Stimulated activated CD4-positive, alpha-beta T cell treated with anti-CD3 and anti-CD28 coated beads, TNF-alpha, amount 100 ng/mL, for 1 hour (primary cell): ENCODE results near the gene FRAS1.

Experiments
- DNase-seq, 3 donors: peaks; one replicate each; pipeline ENCODE4 v3.0.0-alpha.2; 2020; ENCODE audit warnings: low read depth in 3 of 3, low spot score in 1 of 3

The FRAS1 gene

DNA sequence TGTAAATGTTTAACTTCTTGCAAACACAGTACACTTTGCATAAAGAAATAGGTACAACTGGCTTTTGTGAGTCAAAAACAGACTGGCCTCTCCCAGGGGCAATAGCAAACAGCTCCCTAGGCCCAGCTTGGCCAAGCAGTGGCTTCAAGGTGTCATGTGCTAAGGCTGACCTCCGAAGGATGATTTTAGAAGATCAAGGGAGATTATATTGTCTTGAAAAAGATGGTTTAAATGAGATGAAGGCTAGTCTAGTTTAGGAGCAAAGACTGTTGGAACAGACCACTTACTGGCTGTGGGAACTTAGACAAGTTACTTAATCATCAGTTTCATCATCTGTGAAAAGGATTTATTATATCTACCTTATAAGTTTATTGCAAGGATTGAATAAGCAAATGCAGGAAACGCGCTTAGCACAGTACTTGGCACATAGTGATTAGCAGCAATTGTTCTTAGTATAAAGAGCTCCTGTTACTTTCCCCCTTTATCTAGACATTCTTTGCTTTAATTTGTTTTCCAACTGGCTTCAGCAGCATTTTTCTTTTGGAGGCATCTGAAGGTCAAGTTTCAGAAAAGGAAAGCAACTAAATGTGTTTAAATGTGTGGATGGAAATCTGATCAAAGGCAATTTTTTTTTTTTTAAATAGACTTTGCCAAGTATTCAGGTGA is 511.6 kb downstream of the FRAS1 start:
- DNase-seq: no peak

DNA sequence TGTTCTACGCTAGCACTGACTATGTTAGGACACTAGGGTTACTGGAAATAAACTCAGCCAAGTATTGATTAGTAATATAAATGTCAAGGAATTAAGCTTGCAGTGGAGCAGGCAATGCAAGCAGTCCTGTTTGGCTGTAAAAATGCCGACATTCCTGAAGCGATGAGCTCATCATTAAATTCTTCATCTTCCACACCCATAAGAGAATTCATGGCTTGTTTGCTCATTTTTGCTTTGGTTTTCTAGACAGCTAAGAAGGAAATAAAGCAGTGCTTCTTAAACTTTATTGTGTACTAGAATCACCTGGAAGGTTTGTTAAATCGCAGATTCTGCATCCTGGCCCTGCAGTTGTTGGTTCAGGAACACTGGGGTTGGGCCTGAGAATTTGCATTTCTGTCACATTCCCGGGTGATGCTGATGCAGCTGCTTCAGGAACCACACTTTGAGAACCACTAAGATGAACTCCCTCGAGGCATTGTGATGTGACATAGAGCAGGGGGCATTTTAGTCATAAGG is 512.2 kb downstream of the FRAS1 start:
- DNase-seq: no peak

DNA sequence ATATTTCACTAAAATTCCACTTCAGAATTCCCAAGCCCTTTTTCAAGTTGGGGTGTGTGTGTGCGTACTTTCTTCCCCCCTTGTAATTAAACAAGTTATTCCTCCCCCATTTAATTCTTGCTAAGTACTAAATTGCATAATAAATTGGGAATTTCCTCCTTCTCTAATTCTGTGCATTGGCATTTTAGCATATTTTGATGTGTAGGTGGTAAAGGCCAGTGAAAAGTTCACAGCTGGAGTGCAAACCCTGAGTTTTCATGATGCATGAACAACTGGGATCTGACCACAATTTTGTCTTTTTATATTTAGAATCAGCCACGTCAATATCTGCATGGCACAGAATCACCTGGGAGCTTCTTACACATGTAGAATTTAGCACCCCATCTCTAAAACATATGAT is 513.0 kb downstream of the FRAS1 start:
- no peak for DNase-seq

DNA sequence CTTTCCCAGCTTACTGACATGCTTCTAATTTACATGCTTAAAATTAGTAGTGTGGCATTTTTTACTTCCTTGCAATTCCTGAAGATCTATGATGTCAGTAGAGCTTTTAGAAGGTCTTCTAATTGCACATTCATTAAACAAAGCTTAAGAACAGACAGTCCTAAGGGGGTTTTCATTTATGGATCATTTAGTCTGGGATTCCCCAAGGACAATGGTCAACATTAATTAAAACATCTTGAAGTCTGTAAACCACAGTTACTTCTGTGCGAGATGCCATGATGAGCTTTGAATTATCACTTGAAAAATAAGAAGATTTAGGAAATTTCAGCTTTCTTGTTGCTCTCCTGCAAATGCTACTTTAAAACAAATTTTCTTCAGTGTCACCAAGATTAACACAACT is 514.7 kb downstream of the FRAS1 start:
- DNase-seq: no peak

DNA sequence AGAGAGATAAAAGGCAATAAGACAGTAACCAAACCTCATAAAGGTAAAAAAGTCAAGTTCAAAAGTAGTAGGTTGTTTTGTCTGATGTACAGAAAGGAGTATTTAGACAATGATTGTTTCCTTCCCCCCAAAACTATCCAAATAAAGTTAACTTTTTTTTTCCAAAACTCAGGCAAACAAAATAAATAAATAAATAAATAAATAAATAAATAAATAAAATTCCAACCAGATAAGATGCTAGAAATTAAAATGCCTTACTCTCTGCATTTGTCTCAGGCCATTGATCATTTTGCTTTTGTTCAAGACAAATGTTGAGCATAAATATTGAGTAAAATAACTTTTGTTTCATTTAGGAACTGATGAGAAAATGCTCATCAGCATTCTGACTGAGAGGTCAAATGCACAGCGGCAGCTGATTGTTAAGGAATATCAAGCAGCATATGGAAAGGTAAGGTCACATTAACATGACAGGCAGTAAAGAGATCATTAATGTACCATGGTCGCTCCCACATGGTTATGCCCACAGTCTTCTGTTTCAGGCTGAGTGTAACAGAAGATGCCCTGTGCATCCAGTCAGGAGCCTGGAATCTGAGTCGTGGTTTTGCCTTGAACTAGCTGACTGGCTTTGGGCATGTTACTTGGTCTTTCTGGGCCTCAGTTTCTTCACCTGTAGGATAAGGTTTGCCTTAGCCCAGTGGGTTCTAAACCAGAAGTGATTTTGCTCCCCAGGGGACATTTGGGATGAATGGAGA is 521.7 kb downstream of the FRAS1 start:
- no peak for DNase-seq

DNA sequence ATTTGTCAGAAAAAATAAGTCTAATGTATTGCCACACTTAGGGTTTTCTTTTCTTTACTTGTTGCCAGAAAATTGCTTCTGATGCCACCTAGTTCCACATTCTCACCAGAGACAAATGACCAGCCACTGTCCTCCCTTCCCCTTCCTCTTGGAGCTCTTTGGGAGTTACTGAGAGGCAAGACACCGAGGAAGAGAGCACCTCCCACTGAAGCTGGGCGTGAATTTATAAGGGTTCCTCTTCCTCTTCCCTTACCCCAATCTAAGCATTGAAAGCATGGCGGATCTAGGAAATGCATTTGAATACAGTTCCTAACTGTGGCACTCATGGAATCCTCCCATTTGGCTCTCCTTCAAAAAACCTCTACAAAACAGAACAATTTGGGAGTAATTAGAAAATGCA is 524.5 kb downstream of the FRAS1 start:
- DNase-seq: no peak

DNA sequence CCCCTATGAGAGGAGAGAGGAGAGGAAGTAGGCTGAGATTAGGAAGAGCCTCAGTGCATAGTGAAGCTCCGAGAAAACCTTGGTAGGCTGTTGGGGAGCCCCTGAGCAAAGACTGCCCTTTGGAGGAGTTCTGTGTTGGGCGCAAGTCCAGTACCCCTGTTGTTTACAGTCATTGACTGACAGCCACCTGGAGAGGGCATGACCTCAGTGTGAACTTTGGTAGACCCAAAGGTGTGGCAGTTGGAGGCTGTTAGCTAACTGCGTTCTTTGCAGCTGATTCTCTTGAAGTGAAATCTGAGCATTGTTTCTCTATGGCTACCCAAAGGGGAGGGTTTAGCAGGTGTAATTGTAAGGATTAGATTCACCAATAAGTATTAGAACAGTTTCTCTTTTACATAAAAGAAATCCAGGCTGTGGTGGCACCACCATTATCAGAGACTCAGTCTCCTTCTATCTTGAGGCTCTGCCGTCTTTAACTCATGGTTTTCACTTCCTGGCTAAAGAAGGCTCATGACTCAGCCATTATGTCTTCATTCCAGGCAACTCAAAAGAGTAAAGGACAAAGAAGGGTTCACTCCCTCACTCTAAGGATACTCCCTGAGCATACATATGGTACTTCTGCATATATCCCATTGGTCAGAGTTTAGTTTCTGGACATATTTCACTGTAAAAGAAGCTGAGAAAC is 527.9 kb downstream of the FRAS1 start:
- DNase-seq: no peak

DNA sequence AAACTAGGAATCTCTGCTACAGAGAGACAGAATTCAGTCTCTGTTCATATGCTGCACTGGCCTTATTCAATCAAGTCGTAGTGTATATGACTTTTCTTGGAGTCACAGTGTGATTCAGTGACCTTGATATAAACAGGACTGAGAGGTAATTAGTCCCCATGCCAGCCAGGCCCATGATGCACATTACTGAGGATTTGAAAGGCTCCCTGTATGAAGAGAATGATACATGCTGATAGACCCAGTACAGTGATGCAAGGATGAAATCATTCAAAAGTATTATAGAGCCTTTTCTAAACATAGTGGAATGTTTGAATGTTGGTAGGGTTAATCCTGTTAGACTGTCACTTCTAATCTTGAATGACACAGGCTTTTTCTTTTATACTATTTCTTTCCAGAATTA is 528.5 kb downstream of the FRAS1 start:
- no peak for DNase-seq

DNA sequence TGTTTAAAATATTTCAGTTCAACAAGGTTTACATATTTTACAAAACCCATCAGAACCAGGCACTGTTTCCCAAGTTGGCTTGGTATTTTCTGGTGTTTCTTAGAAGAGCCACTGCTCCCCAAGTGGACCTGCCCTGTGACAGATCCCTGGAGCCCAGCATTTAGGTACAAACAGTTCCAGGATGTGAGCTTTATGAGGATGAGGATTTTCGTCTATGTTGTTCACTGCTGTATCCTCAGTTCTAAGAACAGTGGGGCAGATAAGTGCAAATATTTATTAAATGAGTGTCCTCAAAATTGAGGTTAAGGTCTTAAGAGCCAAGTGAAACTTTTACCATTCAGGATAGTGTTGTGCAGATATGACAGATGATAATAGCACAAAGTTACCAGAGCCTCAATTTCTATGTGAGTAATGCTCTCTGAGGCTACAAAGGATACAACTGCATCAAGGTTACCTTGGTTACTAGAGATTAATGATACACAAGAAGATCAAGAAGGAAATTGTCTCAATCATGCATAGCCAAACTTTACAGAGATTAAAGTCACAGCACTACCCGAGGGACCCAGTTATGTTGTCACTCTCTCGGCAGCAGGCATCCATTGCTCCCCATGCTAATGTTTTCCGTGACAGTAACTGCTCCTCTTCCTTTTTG is 531.9 kb downstream of the FRAS1 start:
- DNase-seq: no peak

DNA sequence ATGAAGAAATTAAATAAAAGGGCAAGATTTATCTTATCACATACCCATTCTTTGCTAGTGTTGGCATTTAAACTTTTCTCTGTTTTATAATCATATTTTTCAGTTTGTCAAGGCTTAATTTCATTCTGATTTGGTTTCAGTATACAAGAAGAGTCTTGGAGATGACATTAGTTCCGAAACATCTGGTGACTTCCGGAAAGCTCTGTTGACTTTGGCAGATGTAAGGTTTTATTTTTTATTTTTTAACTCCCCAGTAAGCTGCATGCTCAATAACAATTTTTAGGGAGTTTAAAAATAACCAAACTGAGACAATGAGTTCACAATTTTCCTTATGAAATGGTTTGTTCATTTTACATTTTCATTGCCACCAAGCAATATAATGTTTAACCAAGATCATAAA is 534.3 kb downstream of the FRAS1 start:
- DNase-seq: no peak

DNA sequence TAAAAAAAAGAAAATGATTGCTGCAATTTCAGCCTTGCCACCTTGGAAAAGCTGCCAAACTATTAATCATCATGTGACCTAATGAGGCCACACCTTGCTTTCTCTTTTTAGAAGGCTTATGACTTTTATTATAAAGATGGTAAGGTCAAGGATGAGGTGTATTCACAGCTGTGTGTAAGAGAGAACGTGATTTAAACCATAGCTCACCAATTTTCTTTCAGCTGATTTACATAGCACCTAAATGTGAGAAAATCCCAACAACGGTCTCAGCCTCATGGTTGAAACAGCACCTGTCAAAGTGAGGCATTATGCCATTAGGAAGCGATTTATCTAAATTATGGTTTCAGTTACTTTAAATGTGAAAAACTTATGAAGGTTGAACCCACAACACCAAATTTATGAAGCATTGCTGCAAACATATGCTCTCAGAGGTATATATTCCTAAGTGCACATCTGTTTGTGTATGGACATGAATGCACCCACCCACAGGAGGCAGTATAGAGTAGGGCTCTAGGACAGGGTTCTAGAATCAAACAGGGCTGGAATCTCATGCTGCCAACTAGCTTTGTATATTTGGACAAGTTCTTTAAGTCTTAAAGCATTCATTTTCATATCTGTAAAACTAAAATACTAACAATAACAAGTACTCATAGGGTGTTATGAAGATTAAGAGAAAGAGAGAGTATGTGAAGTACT is 535.1 kb downstream of the FRAS1 start:
- DNase-seq: no peak
